Measurements from ENCODE around the gene SGCE.

GRCh38 chr7:94698275-94698674, 42.3 kb upstream of the SGCE start:
- TF ChIP-seq CTCF (IDR thresholded peaks at IDR 0.05; ENCODE audit: poor library complexity) (no peak), EZH2phosphoT487 (IDR thresholded peaks at IDR 0.05; ENCODE audit: low read depth, severe bottlenecking, unreplicated experiment) (no peak)

Measured in hepatocyte (in vitro differentiated cells).